ENCODE measurements around the gene ZCRB1. TPM values are rescaled to one million over a fixed set of nuclear protein-coding genes. Genes with fewer than 3 reads are reported as not detected.
"Not testable (repeated sequence)": the region's sequence is repeated elsewhere in the genome, so short reads cannot be mapped to it uniquely, and the experiment has no call there.

The ZCRB1 gene
- total and polyA plus RNA-seq, 3 donors from 2014 or later, result 54.6 to 101 (median 65.8) TPM

DNA sequence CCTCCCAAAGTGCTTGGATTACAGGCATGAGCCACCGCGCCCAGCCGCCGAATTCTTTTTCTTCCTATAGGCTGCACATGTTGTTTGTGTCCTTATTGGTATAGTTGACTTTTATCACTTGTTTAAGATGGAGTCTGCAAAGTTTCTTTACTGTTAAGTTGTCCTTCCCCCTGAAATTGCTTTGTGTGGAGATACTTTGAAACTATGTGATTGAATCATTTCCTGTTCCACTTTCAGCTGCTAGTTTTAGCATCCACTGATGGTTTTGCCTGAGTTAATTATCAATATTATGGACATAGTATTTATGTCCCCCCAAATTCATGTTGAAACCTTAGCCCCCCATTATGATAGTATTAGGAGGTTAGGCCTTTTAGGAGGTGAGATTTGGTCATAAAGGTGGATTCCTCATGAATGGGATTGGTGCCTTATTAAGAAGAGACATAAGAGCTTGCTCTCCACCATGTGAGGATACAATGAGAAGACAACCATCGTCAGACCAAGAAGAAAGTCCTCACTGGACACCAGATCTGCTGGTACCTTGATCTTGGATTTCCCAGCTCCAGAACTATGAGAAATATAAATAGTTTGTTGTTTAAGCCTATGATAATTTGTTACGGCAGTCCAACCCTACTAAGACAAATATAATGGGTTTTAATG lies 35.0 kb upstream of the ZCRB1 start:
- Histone ChIP-seq H3K9me3 (no peaks in the 10 kb centered on the region), H3K36me3 (ENCODE audit: low read depth, missing control alignments) (no peaks in the 10 kb centered on the region), H3K4me1 (no peaks in the 10 kb centered on the region), H3K27me3 (no peaks in the 10 kb centered on the region), H3K4me3 (no peak overlapping the region), H3K27ac (no peak overlapping the region)
- intact Hi-C loops (cut with DNase I; ENCODE audit: low total_unique reads), result no loop called here
- TF ChIP-seq, protein P1, sequence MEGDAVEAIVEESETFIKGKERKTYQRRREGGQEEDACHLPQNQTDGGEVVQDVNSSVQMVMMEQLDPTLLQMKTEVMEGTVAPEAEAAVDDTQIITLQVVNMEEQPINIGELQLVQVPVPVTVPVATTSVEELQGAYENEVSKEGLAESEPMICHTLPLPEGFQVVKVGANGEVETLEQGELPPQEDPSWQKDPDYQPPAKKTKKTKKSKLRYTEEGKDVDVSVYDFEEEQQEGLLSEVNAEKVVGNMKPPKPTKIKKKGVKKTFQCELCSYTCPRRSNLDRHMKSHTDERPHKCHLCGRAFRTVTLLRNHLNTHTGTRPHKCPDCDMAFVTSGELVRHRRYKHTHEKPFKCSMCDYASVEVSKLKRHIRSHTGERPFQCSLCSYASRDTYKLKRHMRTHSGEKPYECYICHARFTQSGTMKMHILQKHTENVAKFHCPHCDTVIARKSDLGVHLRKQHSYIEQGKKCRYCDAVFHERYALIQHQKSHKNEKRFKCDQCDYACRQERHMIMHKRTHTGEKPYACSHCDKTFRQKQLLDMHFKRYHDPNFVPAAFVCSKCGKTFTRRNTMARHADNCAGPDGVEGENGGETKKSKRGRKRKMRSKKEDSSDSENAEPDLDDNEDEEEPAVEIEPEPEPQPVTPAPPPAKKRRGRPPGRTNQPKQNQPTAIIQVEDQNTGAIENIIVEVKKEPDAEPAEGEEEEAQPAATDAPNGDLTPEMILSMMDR (IDR thresholded peaks at IDR 0.05), result no peak
- no peak for TF ChIP-seq POLR2A (IDR thresholded peaks at IDR 0.05)
- 97 to 98% methylated on average over 6 of the region's 6 CpGs for WGBS, 2 donors
- no peak for DNase-seq

DNA sequence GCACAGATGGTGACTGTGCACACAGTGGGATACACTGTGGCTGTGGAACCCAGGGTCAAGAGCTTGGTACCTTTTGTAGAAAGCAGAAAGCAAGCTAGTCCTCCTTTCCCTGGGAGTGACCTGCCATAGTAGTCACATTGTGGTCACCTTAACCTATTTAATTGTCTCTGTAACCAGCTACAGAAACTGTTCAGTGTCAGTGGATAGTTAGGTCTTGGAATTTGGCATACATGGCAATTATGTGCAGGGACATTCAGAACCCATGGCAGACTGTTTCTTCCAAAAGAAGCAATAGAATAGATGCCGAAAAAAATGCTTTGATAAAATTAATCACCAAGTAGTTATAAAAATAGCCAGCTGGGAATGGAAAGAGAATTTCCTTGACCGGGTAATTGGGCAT lies 30.4 kb upstream of the ZCRB1 start:
- H3K27me3 ChIP-seq, result no peaks in the 10 kb centered on the region
- TF ChIP-seq POLR2A (IDR thresholded peaks at IDR 0.05), result no peak
- TF ChIP-seq, protein P1 (IDR thresholded peaks at IDR 0.05), result no peak
- H3K4me1 ChIP-seq, result no peaks in the 10 kb centered on the region
- intact Hi-C loops (cut with DNase I; ENCODE audit: low total_unique reads), result no loop called here
- no peak overlapping the region for H3K27ac ChIP-seq
- WGBS, 2 donors, result 33 to 40% methylated on average over 2 of the region's 2 CpGs
- H3K9me3 ChIP-seq, result no peaks in the 10 kb centered on the region
- H3K36me3 ChIP-seq (ENCODE audit: low read depth, missing control alignments), result no peaks in the 10 kb centered on the region
- DNase-seq, result no peak
- H3K4me3 ChIP-seq, result no peak overlapping the region

DNA sequence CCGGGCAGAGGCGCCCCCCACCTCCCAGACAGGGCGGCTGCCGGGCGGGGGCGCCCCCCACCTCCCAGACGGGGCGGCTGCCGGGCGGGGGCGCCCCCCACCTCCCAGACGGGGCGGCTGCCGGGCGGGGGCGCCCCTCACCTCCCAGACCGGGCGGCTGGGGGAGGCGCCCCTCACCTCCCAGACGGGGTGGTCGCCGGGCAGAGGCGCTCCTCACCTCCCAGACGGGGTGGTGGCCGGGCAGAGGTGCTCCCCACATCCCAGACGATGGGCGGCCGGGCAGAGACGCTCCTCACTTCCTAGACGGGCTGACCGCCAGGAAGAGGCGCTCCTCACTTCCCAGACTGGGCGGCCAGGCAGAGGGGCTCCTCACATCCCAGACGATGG lies 24.1 kb upstream of the ZCRB1 start:
- H3K27ac ChIP-seq; H3K36me3 ChIP-seq (ENCODE audit: low read depth, missing control alignments); DNase-seq; H3K4me1 ChIP-seq; intact Hi-C loops (cut with DNase I; ENCODE audit: low total_unique reads); H3K9me3 ChIP-seq; H3K27me3 ChIP-seq: not testable (repeated sequence)
- H3K4me3 ChIP-seq, result peak overlapping the region in 1 of 2 donors; percentile 18
- 92% methylated on average over 12 of the region's 34 CpGs; no CpG with 5 or more reads in 1 of the 2 donors for WGBS, 2 donors

GRCh38 chr12:42349119-42350020 lies 23.5 kb upstream of the ZCRB1 start:
- DNase-seq; intact Hi-C loops (cut with DNase I; ENCODE audit: low total_unique reads); H3K27ac ChIP-seq; H3K4me1 ChIP-seq; H3K36me3 ChIP-seq (ENCODE audit: low read depth, missing control alignments); H3K27me3 ChIP-seq; H3K9me3 ChIP-seq: not testable (repeated sequence)
- peak overlapping the region in 1 of 2 donors; percentile 18 for H3K4me3 ChIP-seq
- WGBS, 2 donors, result 71 to 73% methylated on average over 9 to 10 of the region's 16 CpGs

DNA sequence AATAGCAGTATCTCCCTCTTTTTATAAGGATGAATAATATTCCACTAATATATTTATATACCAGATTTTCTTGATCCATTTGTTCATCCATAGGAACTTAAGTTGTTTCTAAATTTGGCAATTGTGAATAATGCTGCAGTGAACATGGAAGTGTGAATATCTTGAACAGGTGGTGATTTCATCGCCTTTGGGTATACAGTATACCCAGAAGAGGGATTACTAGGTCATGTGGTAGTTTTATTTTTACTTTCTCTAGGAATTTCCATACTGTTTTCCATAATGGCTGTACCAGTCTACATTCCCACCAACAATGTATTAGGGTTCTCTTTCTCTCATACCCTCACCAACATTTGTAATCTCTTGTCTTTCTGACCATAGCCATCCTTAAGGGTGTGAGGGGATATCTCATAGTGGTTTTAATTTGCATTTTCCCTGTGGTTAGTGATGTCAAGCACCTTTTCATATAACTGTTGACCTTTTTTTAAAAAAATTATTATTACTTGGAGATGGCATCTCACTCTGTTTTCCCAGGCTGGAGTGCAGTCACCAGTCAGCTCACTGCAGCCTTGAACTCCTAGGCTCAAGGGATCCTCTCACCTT lies 20.6 kb upstream of the ZCRB1 start:
- intact Hi-C loops (cut with DNase I; ENCODE audit: low total_unique reads), result no loop called here
- WGBS, 2 donors, result 92 to 95% methylated on average over 1 of the region's 1 CpG
- no peak for DNase-seq

More for the DNA sequence above, 20.6 kb upstream of the ZCRB1 start:
- TF ChIP-seq, protein P1 (IDR thresholded peaks at IDR 0.05), result no peak
- no peak for TF ChIP-seq POLR2A (IDR thresholded peaks at IDR 0.05)
- H3K4me1 ChIP-seq, result no peaks in the 10 kb centered on the region
- H3K4me3 ChIP-seq, result no peak overlapping the region
- no peaks in the 10 kb centered on the region for H3K9me3 ChIP-seq
- H3K27ac ChIP-seq, result no peak overlapping the region
- H3K27me3 ChIP-seq, result no peaks in the 10 kb centered on the region
- H3K36me3 ChIP-seq (ENCODE audit: low read depth, missing control alignments), result no peaks in the 10 kb centered on the region
